CD14-positive monocyte (primary cell): ENCODE data around the gene GAL3ST2. TPM values are rescaled to one million over a fixed set of nuclear protein-coding genes. Genes with fewer than 3 reads are reported as not detected.
"Not testable (repeated sequence)": the region's sequence is repeated elsewhere in the genome, so short reads cannot be mapped to it uniquely, and the experiment has no call there.

ENCODE experiments used
- DNase-seq, 3 donors: peaks; one replicate each; pipeline ENCODE4 v3.0.0-alpha.2; 2011 to 2022
- H2AFZ ChIP-seq: 2 replicates; pipeline ENCODE4 v1.6.0; 2012; ENCODE audit warnings: mild to moderate bottlenecking, low read depth, low read length, inconsistent platforms; ENCODE audit not compliant: insufficient read depth, poor library complexity, severe bottlenecking
- H3K27ac ChIP-seq, 2 donors: 1 replicate in 1 of 2; 2 replicates in 1 of 2; pipeline ENCODE4 v1.5.1; 2012 to 2013; ENCODE audit warnings: low read length in 2 of 2, control low read depth in 1 of 2, inconsistent platforms in 1 of 2, low read depth in 1 of 2, mild to moderate bottlenecking in 1 of 2
- H3K27me3 ChIP-seq, 2 donors: one replicate each; pipeline versions ENCODE4 v1.6.0 to v1.6.1; 2011 to 2013; ENCODE audit warnings: low read length in 2 of 2; ENCODE audit not compliant: control insufficient read depth in 2 of 2, insufficient read depth in 2 of 2
- H3K36me3 ChIP-seq, 2 donors: replicated peaks in 1 of 2; 1 replicate in 1 of 2; 2 replicates in 1 of 2; pipeline versions ENCODE4 v1.5.1 to v1.6.1; 2012 to 2013; ENCODE audit warnings: low read length in 2 of 2, control low read depth in 1 of 2, inconsistent platforms in 1 of 2, mild to moderate bottlenecking in 1 of 2; ENCODE audit not compliant: insufficient read depth in 2 of 2, control insufficient read depth in 1 of 2
- H3K4me1 ChIP-seq, 2 donors: 1 replicate in 1 of 2; 2 replicates in 1 of 2; pipeline versions ENCODE4 v1.5.1 to v1.6.1; 2012 to 2013; ENCODE audit warnings: low read length in 2 of 2, control low read depth in 1 of 2, inconsistent platforms in 1 of 2, mild to moderate bottlenecking in 1 of 2, moderate library complexity in 1 of 2; ENCODE audit not compliant: insufficient read depth in 2 of 2, control insufficient read depth in 1 of 2
- H3K4me2 ChIP-seq: replicated peaks from 2 replicates; pipeline ENCODE3; 2012; ENCODE audit warnings: low read length, moderate library complexity, mild to moderate bottlenecking; ENCODE audit not compliant: poor library complexity, severe bottlenecking; ENCODE audit errors: extremely low read depth
- H3K4me3 ChIP-seq, 3 experiments: fragments of 200-600 bp in 1 of 3; sonication (generic) in 1 of 3; replicated peaks in 1 of 3; 1 replicate in 2 of 3; 2 replicates in 1 of 3; pipeline ENCODE4 v1.5.1; 2011 to 2013; ENCODE audit warnings: low read length in 3 of 3, mild to moderate bottlenecking in 3 of 3, control low read depth in 2 of 3, low read depth in 2 of 3, inconsistent platforms in 1 of 3, moderate library complexity in 1 of 3
- H3K79me2 ChIP-seq: 2 replicates; pipeline ENCODE4 v1.6.0; 2012; ENCODE audit warnings: mild to moderate bottlenecking, control low read depth, inconsistent platforms, low read length, moderate library complexity; ENCODE audit not compliant: insufficient read depth
- H3K9ac ChIP-seq: 2 replicates; pipeline ENCODE4 v1.6.0; 2017; ENCODE audit warnings: low read length, mild to moderate bottlenecking; ENCODE audit not compliant: insufficient read depth, poor library complexity, severe bottlenecking
- H3K9me3 ChIP-seq, 2 donors: replicated peaks in 1 of 2; 1 replicate in 1 of 2; 2 replicates in 1 of 2; pipeline versions ENCODE4 v1.5.1 to v1.6.1; 2012 to 2013; ENCODE audit warnings: low read length in 2 of 2, control low read depth in 1 of 2; ENCODE audit not compliant: control insufficient read depth in 1 of 2, insufficient read depth in 1 of 2
- H4K20me1 ChIP-seq: 2 replicates; pipeline ENCODE4 v1.6.0; 2012; ENCODE audit warnings: mild to moderate bottlenecking, low read length, control low read depth, moderate library complexity; ENCODE audit not compliant: insufficient read depth
- H3K27ac Mint-ChIP-seq, 7 donors: one replicate each; pipeline ENCODE4 v1.8.0; 2020; ENCODE audit warnings: mild to moderate bottlenecking in 7 of 7, mixed read lengths in 7 of 7, moderate library complexity in 6 of 7, inconsistent platforms in 2 of 7
- H3K27me3 Mint-ChIP-seq, 3 donors: one replicate each; pipeline ENCODE4 v1.8.0; 2021 to 2022; ENCODE audit warnings: low read depth in 3 of 3, mild to moderate bottlenecking in 3 of 3, mixed read lengths in 3 of 3, moderate library complexity in 3 of 3, inconsistent platforms in 1 of 3
- H3K36me3 Mint-ChIP-seq, 2 donors: one replicate each; pipeline ENCODE4 v1.8.0; 2020; ENCODE audit warnings: mixed read lengths in 2 of 2, inconsistent platforms in 1 of 2, mild to moderate bottlenecking in 1 of 2
- H3K4me1 Mint-ChIP-seq: one replicate; pipeline ENCODE4 v1.8.0; 2020; ENCODE audit warnings: mild to moderate bottlenecking, mixed read lengths
- H3K4me3 Mint-ChIP-seq, 2 donors: one replicate each; pipeline ENCODE4 v1.8.0; 2020; ENCODE audit warnings: mild to moderate bottlenecking in 2 of 2, mixed read lengths in 2 of 2, moderate library complexity in 1 of 2
- H3K9me3 Mint-ChIP-seq, 7 donors: one replicate each; pipeline ENCODE4 v1.8.0; 2020 to 2022; ENCODE audit warnings: mixed read lengths in 7 of 7, mild to moderate bottlenecking in 6 of 7, moderate library complexity in 6 of 7, inconsistent platforms in 2 of 7
- CTCF ChIP-seq: fragments of 200-600 bp; IDR thresholded peaks from one replicate; pipeline ENCODE4 v1.8.0; 2022; ENCODE audit warnings: antibody characterized with exemption, mild to moderate bottlenecking
- WGBS: methylation state at CpG from one replicate; pipeline ENCODE4 v1.1.5; 2013; ENCODE audit warnings: missing lambda C conversion rate; ENCODE audit not compliant: insufficient coverage; 5-methylcytosine and 5-hydroxymethylcytosine counted together
- intact Hi-C, 2 donors: fragments of 100-400 bp; cut with micrococcal nuclease; formaldehyde crosslinking; loops; one replicate each; pipeline versions ENCODE4 v1.15.0 to v1.15.1; 2023
- polyA plus RNA-seq, 3 donors: library from polyadenylated mRNA; depleted of rRNA in 1 of 3; unstranded in 2 of 3; stranded (reverse) in 1 of 3; fragments of 300-500 nt in 2 of 3; fragments of >200 nt in 1 of 3; fragmentation: Illumina TruSeq in 2 of 3; gene quantifications; 1 replicate in 2 of 3; 2 replicates in 1 of 3; pipeline ENCODE4 v1.2.3, GENCODE V29; 2012 to 2021

Gene GAL3ST2
- polyA plus RNA-seq, 3 donors, result not detected

- no peaks in the 10 kb centered on the region for H3K36me3 ChIP-seq
- no peak overlapping the region for H3K27ac Mint-ChIP-seq
- no peaks in the 10 kb centered on the region for H3K79me2 ChIP-seq
- no peak overlapping the region for H3K9ac ChIP-seq
- no peak for TF ChIP-seq CTCF
- H3K27ac ChIP-seq, result no peak overlapping the region
- no peaks in the 10 kb centered on the region for H4K20me1 ChIP-seq
- peaks cover 17% of the 10 kb centered on the region for H3K4me1 Mint-ChIP-seq
- peaks cover 8 to 10% of the 10 kb centered on the region in 2 donors for H3K9me3 ChIP-seq
- H3K27me3 ChIP-seq, result no peaks in the 10 kb centered on the region
- peaks cover 15 to 28% (median 23%) of the 10 kb centered on the region in 7 donors for H3K9me3 Mint-ChIP-seq
- H3K27me3 Mint-ChIP-seq, result peaks cover 7 to 13% (median 12%) of the 10 kb centered on the region in 3 donors
- DNase-seq, result no peak
- intact Hi-C loops, result no loop called here
- H3K4me3 Mint-ChIP-seq, result no peak overlapping the region
- WGBS, result 83% methylated on average over 11 of the region's 14 CpGs
- H3K4me2 ChIP-seq, result no peak overlapping the region
- peaks cover 11 to 13% of the 10 kb centered on the region in 2 donors for H3K4me1 ChIP-seq
- no peaks in the 10 kb centered on the region for H3K36me3 Mint-ChIP-seq
- H3K4me3 ChIP-seq, result no peak overlapping the region
- H2AFZ ChIP-seq, result no peak overlapping the region
Measured at GRCh38 chr2:241822264-241822623, 45.6 kb downstream of the GAL3ST2 start.

GRCh38 chr2:241823531-241824437, 47.2 kb downstream of the GAL3ST2 start:
- H4K20me1 ChIP-seq, H3K4me3 Mint-ChIP-seq, H3K36me3 Mint-ChIP-seq, H3K4me2 ChIP-seq, intact Hi-C loops, H3K4me1 Mint-ChIP-seq, H3K27me3 Mint-ChIP-seq, H3K4me1 ChIP-seq, H3K27me3 ChIP-seq, H2AFZ ChIP-seq, H3K9ac ChIP-seq, H3K36me3 ChIP-seq, H3K79me2 ChIP-seq, H3K27ac ChIP-seq, H3K4me3 ChIP-seq, DNase-seq: not testable (repeated sequence)
- H3K9me3 ChIP-seq, result peaks cover 12 to 20% of the 10 kb centered on the region in 2 donors
- Mint-ChIP-seq H3K27ac (peak overlapping the region in 1 of 7 donors; percentile 5), H3K9me3 (peaks cover 15 to 37% (median 35%) of the 10 kb centered on the region in 7 donors)
- WGBS, result 96% methylated on average over 38 of the region's 45 CpGs
